Stimulated activated naive CD8-positive, alpha-beta T cell treated with anti-CD3 and anti-CD28 coated beads, Interleukin-15, Interleukin-2, amounts not matched to agents 100 U/mL and 50 U/mL, for 24 hours (primary cell): ENCODE results near the gene EGR4.
A peak's percentile ranks its signal among the peaks of the same experiment; 100 is the strongest.

Experiments
- ATAC-seq: fragments of 150-1000 bp; cut with Tn5 transposase; one replicate; pipeline ENCODE4 v1.10.0; 2021
- DNase-seq: peaks from one replicate; pipeline ENCODE4 v3.0.0; 2021

EGR4 gene

DNA sequence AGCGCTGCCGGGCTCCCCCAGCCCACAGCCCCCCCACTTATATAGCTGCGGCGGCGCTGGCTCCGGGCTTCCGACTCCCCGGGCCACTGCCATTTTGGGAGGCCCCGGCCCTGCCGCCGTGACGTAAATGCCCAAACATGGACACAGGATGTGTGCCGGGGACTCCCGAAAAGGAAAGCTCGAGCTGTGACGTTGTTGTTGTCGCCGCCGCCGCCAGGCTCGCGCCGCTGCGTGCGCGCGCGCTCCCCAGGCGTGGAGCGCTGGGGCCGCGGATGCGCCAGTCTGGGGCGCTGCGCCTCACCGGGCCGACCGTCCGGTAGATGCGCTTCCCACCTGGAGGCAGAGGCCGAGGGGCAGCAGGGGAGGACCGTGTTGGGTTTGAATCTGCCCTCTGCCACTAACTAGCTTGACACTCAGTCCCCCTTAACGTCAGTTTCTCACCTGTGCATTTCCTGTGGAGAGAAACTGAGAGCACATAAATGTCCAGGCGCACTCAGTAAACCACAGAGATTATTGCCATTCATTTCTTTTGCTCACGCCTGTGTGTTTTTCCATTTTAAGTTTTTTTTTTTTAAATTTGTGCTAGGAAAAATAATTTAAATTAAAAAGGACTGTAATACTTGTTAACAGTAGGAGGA, at the start of gene EGR4:
TSS of gene EGR4 (minus strand) at position 15 of the 638 bp plus-strand sequence. CDS start 231 bp downstream, outside the sequence.
- ATAC-seq (peak; percentile 95), DNase-seq (peak; percentile 90)

GRCh38 chr2:73341039-73341438, 47.7 kb upstream of the EGR4 start:
- DNase-seq (no peak), ATAC-seq (no peak)

DNA sequence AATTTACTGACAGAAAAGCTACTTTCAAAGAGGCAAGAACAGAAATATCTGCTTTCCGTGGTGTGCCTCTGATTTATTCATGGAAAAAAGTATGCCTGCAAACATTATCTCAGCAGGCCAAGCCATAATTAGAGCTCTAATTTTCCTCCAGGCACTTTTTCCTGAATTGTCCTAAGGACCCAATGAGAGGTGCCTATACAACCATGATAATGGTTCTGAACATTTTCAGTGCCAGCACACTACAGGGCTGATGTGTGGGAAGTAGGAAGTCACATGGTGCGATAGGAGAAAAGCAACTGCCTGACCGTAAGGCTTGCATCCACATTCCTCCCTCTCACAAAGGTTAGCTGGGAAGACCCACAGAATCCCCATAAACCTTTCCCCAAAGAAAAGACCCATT, 45.9 kb upstream of the EGR4 start:
- ATAC-seq (no peak), DNase-seq (no peak)

DNA sequence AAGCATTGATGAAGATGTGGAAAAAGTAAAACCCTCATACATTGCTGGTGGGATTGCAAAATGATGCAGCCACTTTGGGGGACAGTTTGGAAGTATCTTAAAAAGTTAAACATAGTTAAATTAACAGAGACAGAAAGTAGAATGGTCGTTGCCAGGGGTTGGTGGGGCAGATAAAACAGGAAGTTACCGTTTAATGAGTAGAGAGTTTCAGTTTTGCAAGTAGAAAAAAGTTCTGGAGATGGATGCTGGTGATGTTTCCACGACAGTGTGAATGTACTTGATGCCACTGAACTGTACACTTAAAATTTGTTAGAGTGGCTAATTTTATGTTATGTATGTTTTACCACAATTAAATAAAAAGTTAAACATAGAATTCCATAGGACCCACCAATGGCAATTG, 44.5 kb upstream of the EGR4 start:
- DNase-seq: no peak

GRCh38 chr2:73334620-73335019, 41.3 kb upstream of the EGR4 start:
- no peak for DNase-seq
- ATAC-seq: no peak

More for the DNA sequence above, 44.5 kb upstream of the EGR4 start:
- ATAC-seq: no peak

DNA sequence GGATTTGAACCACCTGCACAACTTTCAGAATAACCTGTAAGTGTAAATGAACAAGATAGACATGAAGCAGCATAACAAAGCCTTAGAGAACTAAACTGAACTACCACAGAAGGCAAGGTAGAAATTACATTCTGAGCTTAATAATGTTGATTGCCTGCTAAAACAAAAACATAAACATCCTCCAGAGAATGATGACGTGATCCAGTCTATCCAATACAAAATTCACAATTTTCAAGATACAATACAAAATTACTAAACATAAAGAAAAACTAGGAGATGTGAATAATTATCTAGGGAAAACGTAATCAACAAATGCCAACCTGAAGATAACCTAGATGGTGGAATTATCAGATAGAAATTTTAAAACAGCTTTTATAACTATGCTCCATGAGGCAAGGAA, 40.7 kb upstream of the EGR4 start:
- no peak for DNase-seq
- ATAC-seq: no peak

- ATAC-seq (no peak), DNase-seq (no peak)
Observed at GRCh38 chr2:73333564-73333963, 40.2 kb upstream of the EGR4 start.

DNA sequence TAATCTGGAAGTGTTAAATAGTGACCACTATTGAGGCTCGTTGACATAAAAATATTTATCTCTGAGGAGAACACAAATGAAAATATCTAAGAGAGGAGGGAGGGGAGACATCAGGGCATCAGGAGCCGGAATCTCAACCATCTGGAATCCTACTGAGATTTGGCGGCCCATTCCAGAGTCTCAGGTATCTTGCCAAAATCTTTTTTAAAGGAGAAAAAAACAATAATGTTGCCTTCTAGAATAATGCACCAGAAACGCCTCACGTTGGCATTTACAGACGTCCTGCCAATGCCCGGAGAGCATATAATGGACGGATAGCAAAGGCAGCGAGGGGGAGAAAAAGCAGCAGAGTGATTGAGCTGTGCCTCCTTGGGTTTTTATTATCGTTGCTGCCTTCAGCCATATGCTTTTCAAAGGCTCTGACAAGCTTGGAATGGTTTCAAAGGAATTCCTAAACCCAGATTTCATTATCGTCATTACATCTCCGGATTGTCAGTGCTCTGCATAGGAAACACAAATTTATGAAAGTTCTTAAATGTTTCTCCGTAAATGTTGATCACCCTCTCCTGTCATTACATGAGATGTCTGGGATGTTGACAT, 30.9 kb upstream of the EGR4 start:
- ATAC-seq (no peak), DNase-seq (no peak)

DNA sequence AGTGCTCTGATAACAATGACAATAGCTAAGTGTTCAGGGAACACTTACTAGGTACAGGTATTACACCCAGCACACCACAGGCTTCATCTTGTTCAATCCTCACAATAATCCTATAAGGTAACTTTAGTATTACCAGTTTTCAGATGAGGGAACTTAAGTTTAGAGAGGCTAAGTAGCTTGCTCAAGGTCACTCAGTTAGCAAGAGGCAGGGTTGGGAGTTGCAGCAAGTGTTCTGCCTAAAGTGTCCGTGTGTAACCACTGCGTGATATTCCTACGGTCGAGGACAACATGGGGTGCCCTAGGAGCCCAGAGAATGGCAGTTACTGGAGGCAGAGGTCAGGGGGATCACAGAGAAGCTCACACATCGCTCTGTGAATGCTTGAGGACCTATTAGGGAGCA, 30.2 kb upstream of the EGR4 start:
- DNase-seq: no peak
- no peak for ATAC-seq

GRCh38 chr2:73314441-73314840, 21.1 kb upstream of the EGR4 start:
- DNase-seq (no peak), ATAC-seq (no peak)

- no peak for ATAC-seq
Observed at GRCh38 chr2:73307720-73308119, 14.4 kb upstream of the EGR4 start.

DNA sequence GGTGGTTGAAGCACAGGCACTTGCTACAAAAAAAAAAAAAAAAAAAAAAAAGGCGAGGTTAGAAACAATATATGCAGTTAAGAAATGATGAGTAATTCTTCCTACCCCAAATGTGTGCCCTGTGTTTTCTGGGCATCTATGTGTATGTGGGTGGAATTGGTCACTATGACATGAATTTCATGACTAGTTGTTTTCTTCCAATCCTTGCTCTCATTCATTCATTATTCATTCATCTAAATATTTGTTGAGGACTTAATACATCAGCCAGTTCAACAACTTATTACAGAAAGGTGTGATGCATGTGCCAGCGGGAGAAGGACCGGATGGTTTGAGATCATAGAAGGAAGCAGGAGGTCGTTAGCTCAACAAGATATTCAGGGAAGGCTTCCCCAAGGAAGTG, 8.3 kb upstream of the EGR4 start:
- ATAC-seq (no peak), DNase-seq (no peak)

More at GRCh38 chr2:73307720-73308119, 14.4 kb upstream of the EGR4 start:
- no peak for DNase-seq

- ATAC-seq: no peak
Observed at GRCh38 chr2:73300926-73301325, 7.6 kb upstream of the EGR4 start.

GRCh38 chr2:73297586-73297985, 4.2 kb upstream of the EGR4 start:
- ATAC-seq: no peak
- DNase-seq: no peak

More at GRCh38 chr2:73300926-73301325, 7.6 kb upstream of the EGR4 start:
- DNase-seq: no peak

- ATAC-seq: no peak
- DNase-seq: no peak
Observed at GRCh38 chr2:73297151-73297559, 3.8 kb upstream of the EGR4 start.

- no peak for ATAC-seq
- DNase-seq: no peak
Observed at GRCh38 chr2:73295751-73296400, 2.5 kb upstream of the EGR4 start.

- no peak for DNase-seq
- ATAC-seq: no peak
Observed at GRCh38 chr2:73294239-73294638, 891 bp upstream of the EGR4 start.

- DNase-seq (peak; percentile 27), ATAC-seq (no peak)
Observed at GRCh38 chr2:73292906-73293533, 328 bp downstream of the EGR4 start.

DNA sequence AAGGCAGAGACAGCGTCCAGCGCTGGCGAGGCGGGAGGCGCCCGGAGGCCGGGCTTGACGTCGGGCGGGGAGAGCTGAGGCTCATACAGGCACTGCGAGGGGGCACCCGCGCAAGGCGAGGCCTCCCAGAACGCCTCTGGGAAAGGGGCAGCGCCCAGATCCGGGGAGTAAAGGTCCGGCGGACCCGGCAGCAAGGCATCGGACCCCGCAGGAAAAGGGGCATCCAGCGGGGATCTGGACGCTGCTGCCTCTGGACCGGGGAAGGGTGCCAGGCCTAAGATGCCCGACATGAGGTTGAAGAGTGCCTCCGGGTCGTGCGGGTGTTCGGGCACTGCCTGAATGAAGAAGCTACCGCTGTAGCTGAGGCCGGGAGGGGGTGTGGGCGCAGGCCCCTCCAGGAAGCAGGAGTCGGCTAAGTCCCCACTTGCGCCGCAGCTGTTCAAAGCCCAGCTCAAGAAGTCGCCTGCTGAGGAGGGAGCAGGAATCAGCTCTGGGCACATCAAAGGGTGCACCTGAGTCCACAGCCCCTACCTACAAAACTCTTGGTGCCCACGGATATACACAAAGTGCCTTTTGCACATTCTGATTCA, 937 bp downstream of the EGR4 start:
- DNase-seq (no peak), ATAC-seq (no peak)

DNA sequence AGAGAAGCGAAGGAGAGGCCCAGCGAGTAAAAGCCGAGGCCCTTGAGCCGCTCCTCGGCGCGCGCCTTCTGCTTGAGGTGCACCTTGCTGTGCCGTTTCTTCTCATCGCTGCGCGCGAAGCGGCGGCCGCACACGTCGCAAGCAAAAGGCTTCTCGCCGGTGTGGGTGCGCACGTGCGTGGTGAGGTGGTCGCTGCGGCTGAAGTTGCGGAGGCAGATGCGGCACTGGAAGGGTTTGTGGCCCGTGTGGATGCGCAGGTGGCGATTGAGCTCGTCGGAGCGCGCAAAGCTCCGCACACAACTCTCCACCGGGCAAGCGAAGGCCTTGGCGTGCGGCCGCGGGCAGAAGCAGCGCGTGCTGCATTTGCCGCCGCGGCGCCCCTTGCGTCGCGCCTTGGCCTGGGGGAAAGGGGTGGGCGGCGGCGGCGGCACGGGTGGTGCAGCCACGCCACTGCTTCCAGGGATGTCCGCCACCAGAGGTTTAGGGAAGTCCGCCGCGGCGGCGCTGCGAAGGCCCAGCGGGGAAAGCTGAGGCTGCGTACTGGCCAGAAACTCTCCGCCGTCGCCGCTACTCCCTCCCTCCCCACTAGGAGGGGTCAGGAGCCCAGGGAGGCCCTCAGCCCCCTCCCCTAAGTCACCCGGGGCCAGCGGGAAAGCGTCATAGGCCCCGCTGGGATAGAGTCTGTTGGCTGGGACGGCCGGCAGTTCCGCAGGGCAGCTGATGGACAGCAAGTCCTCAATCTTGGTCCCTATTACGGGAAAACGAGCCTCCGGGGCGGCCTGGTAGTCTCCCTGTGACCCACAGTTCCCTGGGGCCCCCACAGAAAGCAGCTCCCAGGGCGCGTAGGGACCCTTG, 1.7 kb downstream of the EGR4 start:
- ATAC-seq (no peak), DNase-seq (peak; percentile 25)

DNA sequence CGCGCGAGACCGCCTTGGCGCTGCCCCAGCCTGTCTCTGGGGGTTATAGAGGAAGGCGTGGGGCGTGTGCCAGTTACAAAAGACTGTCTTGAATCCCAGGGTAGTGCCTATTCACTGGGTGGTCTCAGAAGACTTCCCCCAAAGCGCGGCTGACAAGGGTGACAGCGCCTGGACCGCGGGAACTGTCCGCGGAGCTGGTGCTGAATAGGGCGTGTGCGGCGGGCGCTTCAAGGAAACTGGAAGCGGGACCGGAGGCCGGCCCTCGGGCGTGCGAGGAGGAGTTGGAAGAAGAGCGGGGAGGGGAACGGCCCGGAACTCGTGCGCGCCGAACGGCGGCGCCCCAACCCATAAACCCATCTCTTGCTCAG, 2.3 kb downstream of the EGR4 start:
- ATAC-seq (no peak), DNase-seq (peak; percentile 69)
